ENCODE measurements around the gene SLC47A1.
"Not testable (repeated sequence)": the region's sequence is repeated elsewhere in the genome, so short reads cannot be mapped to it uniquely, and the experiment has no call there.

Gene SLC47A1

DNA sequence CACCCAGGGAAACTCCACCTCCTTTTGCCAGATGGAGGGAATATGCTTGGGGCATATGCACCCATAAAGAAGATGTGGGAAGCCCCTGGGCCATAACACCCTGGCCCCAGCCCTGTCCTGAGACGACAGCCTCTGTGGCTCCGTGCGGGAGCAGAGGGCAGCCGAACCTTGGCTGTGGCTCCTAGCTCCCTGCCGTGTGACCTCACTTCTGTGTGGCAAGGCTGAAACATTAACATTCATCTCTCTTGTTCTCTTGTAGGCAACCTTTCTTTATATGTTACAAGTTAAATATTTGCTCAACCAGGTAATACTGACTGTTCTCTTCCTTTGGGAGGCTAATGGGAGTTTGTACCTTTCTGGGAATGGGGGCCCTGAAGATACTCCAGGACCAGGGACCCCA lies 17.5 kb downstream of the SLC47A1 start:
- intact Hi-C loops (cut with DNase I): no loop called here
- peak in 1 of 10 donors; percentile 31 for DNase-seq

DNA sequence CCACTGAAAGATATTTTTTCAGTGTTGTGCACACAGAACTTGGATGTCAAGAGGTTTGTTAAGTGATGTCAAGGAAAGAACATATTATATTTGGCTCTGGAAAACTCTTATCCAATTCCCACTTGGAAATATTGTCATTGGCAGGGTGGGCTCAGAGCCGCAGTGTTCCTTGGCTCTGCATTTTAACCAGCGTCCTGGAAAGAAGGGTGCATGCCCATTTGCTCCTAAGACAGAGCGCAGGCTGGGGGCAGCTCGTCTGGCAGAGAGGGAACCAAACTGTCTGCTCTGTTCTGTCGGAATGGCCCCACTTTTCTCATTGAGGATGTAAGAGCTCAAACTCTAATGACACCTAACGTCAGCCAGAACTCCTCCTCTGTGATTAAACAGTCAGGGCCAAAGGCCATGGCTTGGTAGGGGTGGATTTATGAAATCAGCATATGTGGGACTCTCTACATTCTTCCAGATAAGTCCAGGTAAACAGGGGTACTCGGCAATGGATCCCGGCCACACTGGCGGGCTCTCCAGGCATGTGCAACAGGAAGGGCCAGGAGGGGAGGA lies 18.0 kb downstream of the SLC47A1 start:
- intact Hi-C loops (cut with DNase I): no loop called here
- DNase-seq: peak in 1 of 10 donors; percentile 45

DNA sequence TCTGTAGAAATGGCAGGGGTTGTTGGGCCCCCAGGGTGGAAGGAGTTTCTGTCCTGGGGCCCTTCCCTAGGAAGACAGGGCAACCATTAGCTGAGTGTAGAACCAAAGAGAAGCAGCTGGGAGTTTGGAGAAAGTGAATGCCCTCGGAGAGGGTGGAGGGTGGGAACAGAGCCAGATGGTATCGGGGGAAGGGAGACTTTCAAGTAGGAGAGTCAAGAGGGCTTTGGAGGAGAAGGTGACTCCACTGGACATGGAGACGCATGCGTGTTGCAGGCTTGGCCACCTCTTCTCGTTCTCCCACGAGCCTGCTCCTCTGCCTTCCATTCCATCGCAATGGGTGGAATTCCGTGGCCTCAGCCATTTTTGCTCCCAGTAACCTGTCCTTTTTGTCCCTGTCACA lies 19.4 kb downstream of the SLC47A1 start:
- peak in 1 of 10 donors; percentile 72 for DNase-seq
- intact Hi-C loops (cut with DNase I): no loop called here

- intact Hi-C loops (cut with DNase I): no loop called here
- no peak for DNase-seq
These were observed 20.7 kb downstream of the SLC47A1 start for GRCh38 chr17:19554393-19554792.

DNA sequence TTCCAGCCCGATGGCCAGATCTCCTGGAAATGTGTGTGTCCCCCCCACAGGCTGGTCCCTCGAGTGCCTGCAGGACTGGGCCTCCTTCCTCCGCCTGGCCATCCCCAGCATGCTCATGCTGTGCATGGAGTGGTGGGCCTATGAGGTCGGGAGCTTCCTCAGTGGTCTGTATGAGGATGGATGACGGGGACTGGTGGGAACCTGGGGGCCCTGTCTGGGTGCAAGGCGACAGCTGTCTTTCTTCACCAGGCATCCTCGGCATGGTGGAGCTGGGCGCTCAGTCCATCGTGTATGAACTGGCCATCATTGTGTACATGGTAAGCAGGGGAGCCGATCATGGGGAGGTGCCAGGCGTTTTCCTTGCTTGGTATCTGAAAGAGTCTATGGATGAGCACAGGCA lies 22.1 kb downstream of the SLC47A1 start:
- DNase-seq: peak in 1 of 10 donors; percentile 79
- intact Hi-C loops (cut with DNase I): no loop called here

DNA sequence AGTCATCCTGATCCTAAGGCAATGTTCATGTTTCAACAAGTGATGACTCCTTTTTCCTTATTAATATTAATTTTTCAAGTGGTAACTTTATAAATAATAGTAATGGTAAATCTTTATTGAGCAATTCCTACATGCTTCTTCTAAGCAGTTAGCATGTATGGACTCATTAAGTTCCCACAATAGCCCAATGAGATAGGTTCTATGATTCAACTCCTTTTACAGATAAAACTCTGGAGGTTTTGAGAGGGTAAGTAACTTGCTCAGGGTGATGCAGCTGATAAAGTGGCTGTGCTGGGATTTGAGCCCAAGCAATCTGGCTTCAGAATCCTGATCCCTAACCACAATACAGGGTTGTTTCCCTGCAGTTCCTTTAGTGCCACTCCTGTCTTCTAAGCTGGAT lies 25.3 kb downstream of the SLC47A1 start:
- intact Hi-C loops (cut with DNase I): no loop called here
- DNase-seq: no peak

DNA sequence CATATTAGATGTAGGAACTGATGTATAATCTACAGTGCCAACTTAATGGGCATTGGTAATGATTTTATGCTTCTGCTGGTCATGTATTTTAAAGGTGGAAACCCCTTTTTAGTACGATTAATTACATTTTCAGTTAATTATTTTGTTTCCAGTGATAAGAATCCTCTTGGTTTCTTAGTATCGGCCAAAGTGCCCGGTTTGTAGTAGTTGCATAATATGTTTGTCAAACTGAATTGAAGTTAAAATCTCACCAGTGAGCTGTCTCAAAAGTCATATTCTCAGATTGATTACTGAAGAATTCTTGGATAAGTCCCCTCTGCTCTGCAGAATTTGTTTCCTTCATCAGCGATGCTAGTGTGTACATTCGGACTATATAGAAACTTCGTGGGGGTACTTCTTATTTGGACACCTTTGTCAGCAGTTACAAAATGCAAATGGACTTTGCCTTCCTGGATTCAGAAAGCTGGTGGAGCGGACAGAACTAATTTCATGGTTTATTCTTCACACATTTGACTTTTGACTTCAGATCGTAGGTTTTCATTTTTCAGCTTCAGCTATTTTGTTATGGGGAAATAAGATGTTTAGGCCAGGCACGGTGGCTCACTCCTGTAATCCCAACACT lies 28.2 kb downstream of the SLC47A1 start:
- DNase-seq: no peak
- intact Hi-C loops (cut with DNase I): no loop called here

- intact Hi-C loops (cut with DNase I): no loop called here
These were observed 32.3 kb downstream of the SLC47A1 start for GRCh38 chr17:19565817-19566575.

DNA sequence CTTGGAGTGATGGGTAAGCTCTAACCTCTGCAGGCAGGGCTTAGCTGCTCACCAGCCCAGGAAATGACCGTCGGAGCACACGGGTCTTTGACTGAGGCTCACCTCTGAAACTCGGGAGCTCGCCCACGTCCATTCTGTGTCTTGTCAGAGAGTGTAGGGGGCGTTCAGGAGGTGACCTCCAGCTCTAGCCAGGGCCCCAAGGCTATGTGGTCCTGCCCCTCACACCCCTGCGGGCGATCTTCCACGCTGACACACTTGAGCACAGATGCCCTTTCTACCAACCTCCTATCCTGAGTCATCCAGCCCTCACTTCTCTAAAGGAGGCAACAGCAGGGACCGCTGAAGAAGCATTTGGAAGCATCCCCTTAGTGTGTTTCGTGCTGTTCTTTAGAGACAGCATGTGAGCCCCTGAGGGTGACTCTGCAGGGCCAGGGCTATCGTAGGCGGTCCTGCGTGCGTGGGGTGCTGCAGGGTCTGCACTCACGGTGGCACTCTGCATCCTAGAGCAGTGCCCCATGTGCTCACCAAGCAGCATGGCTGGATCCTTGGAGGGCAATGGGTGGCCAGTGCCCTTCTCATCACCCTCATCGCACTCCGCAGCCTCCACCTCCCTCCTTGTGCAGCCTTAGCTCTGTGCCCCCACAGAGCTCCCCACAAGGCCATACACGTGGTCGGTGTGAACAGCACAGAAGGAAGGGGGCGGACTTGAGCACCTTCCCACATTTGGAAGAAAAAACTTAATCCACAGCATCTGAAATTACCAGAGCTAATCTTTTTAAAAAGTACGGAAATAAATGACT lies 33.8 kb downstream of the SLC47A1 start:
- DNase-seq: peak in 2 of 10 donors; percentile 64 to 65
- intact Hi-C loops (cut with DNase I): no loop called here

More at GRCh38 chr17:19565817-19566575, 32.3 kb downstream of the SLC47A1 start:
- DNase-seq: peak in 2 of 10 donors; percentile 7 to 37

DNA sequence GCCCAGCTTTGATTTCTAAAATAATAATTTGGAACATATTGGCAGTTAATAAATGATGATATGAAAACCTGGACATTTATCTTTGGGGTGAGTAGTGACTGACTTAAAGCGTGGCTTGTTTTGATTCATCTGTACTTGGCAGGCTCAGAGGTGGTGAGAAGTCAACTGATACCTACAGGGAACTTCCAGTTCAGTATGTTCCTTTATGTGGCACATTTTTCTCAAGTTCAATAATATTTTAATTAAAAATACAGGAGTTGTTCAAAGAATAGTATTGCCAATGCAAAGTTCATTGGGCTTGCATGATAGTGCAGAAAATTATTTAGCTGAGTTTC lies 34.3 kb downstream of the SLC47A1 start:
- DNase-seq: no peak
- intact Hi-C loops (cut with DNase I): no loop called here

- intact Hi-C loops (cut with DNase I): no loop called here
- DNase-seq: peak in 2 of 10 donors; percentile 9 to 61
These were observed 36.3 kb downstream of the SLC47A1 start for GRCh38 chr17:19569785-19570543.

DNA sequence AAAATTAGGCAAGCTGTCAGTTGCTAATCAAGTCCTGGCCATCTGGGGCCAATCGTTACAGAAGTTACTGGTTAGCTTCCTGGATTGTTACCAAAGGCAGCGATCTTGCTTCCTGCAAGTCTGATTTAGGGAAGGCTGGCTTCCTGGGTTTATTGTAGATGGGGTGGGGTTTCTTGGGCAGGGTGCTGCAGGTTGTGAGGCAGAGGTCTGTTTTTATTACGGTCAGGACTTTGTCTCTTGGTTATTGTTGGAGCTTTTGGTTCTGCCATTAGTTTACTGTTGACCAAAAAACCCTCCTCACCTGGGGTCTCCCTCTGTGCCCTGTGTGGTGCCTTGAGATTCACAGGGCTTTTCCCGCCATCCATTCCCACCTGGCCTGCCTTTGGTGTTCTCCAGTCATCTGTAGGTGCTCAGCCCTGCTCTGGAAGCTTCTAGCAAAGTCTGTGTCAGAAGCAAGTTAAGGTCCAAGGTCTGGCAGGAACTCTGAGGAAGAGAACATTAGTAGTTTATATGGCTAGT lies 36.9 kb downstream of the SLC47A1 start:
- intact Hi-C loops (cut with DNase I): no loop called here
- peak in 2 of 10 donors; percentile 4 to 8 for DNase-seq

DNA sequence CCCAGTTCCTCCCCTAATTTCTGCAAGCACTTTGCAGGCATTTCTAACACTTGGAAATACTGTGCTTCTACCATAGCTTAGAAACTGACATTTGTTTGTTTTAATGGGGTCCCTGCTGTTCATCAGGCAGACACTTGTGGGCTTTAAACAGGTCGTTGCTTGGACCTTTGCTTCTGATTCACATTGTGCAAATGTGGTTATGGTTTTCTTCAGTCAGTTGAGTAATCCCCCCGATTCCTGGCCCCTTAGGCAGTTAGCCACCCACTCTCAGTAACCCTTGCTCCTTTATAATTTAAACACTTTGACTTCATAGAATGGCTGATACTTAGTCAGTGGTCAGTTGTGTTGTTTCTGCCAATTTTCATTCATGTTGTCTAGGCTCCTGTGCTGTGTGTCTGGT lies 39.4 kb downstream of the SLC47A1 start:
- intact Hi-C loops (cut with DNase I): no loop called here
- no peak for DNase-seq

DNA sequence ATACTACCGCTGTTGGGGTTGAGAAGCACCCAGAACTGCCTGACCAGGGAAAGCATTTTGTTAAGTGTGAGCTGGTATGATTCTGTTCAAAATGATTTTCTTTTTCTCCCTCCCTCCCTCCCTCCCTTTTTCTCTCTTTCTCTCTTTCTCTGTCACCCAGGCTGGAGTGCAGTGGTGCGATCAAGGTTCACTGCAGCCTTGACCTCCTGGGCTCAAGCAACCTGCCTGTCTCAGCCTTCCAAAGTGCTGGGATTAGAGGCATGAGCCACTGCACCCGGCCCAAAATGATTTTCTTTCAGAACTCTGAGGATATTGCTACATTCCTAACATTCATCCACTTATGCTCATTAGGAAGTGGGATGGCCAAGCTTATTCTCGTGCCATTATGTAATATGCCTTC lies 41.3 kb downstream of the SLC47A1 start:
- intact Hi-C loops (cut with DNase I): no loop called here
- DNase-seq: peak in 2 of 10 donors; percentile 4 to 20

- intact Hi-C loops (cut with DNase I): no loop called here
- peak in 2 of 10 donors; percentile 5 to 64 for DNase-seq
These were observed 44.9 kb downstream of the SLC47A1 start for GRCh38 chr17:19578545-19578944.

- peak in 1 of 10 donors; percentile 71 for DNase-seq
- intact Hi-C loops (cut with DNase I): no loop called here
These were observed 45.6 kb downstream of the SLC47A1 start for GRCh38 chr17:19579192-19579761.

DNA sequence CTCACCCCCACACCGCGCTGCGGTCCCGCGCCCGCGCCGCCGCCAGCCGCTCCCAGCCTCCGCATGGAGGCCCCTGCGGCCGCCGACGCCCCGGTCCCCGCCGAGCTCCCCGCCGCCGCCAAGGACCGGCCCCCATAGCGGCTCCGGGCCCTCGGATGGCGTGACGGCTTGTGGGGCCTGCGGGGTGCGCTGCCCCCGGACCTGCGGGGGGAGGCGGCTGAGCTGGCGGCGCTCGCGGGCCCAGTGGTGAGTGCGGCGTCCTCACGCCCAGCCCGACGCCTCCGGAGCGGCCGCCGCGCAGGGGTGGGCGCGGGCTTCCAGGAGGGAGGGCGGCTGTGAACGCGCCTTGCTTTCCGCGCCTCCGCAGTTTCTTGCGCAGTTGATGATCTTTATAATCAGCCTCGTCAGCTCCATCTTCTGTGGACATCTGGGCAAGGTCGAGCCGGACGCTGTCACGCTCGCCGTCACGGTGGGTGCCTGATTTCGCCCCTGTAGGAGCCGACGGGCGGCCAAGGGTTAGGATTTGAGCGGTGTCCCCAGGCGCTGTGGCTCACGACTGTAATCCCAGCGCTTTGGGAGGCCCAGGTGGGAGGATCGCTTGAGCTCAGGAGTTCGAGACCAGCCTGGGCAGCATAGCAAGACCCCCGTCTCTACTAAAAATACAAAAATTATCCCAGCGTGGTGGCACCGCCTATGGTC lies 46.4 kb downstream of the SLC47A1 start:
- DNase-seq: peak in 2 of 10 donors; percentile 73 to 82
- intact Hi-C loops (cut with DNase I): no loop called here

- DNase-seq; intact Hi-C loops (cut with DNase I): not testable (repeated sequence)
These were observed 46.9 kb downstream of the SLC47A1 start for GRCh38 chr17:19580566-19580920.

GRCh38 chr17:19582152-19582551 lies 48.5 kb downstream of the SLC47A1 start:
- peak in 1 of 10 donors; percentile 59 for DNase-seq
- intact Hi-C loops (cut with DNase I): not testable (repeated sequence)
